HepG2 (cell line): ENCODE data around the gene ALOXE3. TPM values are rescaled to one million over a fixed set of nuclear protein-coding genes. Genes with fewer than 3 reads are reported as not detected.

ENCODE experiments used
- ARNT2 ChIP-seq: sonication (generic); formaldehyde crosslinking; IDR thresholded peaks from 2 replicates; pipeline ENCODE4 v1.8.0; 2022; ENCODE audit warnings: mild to moderate bottlenecking, low read depth, missing genetic modification reagents, moderate library complexity
- CEBPB ChIP-seq: IDR thresholded peaks from 2 replicates; pipeline ENCODE4 v1.6.1; 2011; ENCODE audit warnings: low read depth, low read length, improper control_type of control experiment, borderline replicate concordance
- CEBPG ChIP-seq: IDR thresholded peaks from 2 replicates; pipeline ENCODE4 v1.6.1; 2016
- CENPT ChIP-seq: sonication (generic); formaldehyde crosslinking; IDR thresholded peaks from 2 replicates; pipeline ENCODE4 v1.8.0; 2022; ENCODE audit warnings: low read depth, mild to moderate bottlenecking, moderate library complexity, missing genetic modification reagents
- CHD2 ChIP-seq: IDR thresholded peaks from 2 replicates; pipeline ENCODE4 v1.6.1; 2011; ENCODE audit warnings: low read depth, low read length, improper control_type of control experiment
- ETV5 ChIP-seq: IDR thresholded peaks from 2 replicates; pipeline ENCODE4 v1.6.1; 2018; ENCODE audit warnings: missing biosample characterization, missing genetic modification reagents, inconsistent platforms, borderline replicate concordance
- GABPB1 ChIP-seq: IDR thresholded peaks from 2 replicates; pipeline ENCODE4 v1.6.1; 2016; ENCODE audit warnings: mild to moderate bottlenecking, missing genetic modification reagents, moderate library complexity, missing compliant biosample characterization
- GATAD1 ChIP-seq: IDR thresholded peaks from 2 replicates; pipeline ENCODE4 v1.6.1; 2016; ENCODE audit warnings: missing genetic modification reagents, missing compliant biosample characterization
- KDM2A ChIP-seq: sonication (generic); formaldehyde crosslinking; IDR thresholded peaks from 2 replicates; pipeline ENCODE4 v1.4.0; 2020; ENCODE audit warnings: low read depth, missing genetic modification reagents, borderline replicate concordance
- KDM5A ChIP-seq: fragments of 200-600 bp; sonication (generic); IDR thresholded peaks from 2 replicates; pipeline ENCODE4 v1.7.0; 2018; ENCODE audit warnings: antibody characterized with exemption, mild to moderate bottlenecking, low read length, borderline replicate concordance
- MYC ChIP-seq: sonication (generic); formaldehyde crosslinking; IDR thresholded peaks from 2 replicates; pipeline ENCODE4 v1.9.0; 2021; ENCODE audit warnings: missing genetic modification reagents, borderline replicate concordance
- NR2F2 ChIP-seq: IDR thresholded peaks from 2 replicates; pipeline ENCODE4 v1.6.1; 2012; ENCODE audit warnings: low read depth, inconsistent platforms, borderline replicate concordance
- PHF8 ChIP-seq: sonication (generic); formaldehyde crosslinking; IDR thresholded peaks from 2 replicates; pipeline ENCODE4 v1.5.0; 2020; ENCODE audit warnings: missing genetic modification reagents
- SIX1 ChIP-seq: sonication (generic); formaldehyde crosslinking; IDR thresholded peaks from 2 replicates; pipeline ENCODE4 v1.4.0; 2020; ENCODE audit warnings: missing genetic modification reagents, borderline replicate concordance
- SNAI1 ChIP-seq: sonication (generic); formaldehyde crosslinking; IDR thresholded peaks from 2 replicates; pipeline ENCODE4 v1.5.0; 2020; ENCODE audit warnings: mild to moderate bottlenecking, missing genetic modification reagents, borderline replicate concordance
- TCF12 ChIP-seq, 2 experiments: fragments of 450-650 bp in 1 of 2; sonication (generic) in 1 of 2; formaldehyde crosslinking in 1 of 2; IDR thresholded peaks; 2 replicates each; pipeline versions ENCODE4 v1.6.1 to v1.8.0; 2017 to 2022; ENCODE audit warnings: antibody characterized with exemption in 1 of 2, mild to moderate bottlenecking in 1 of 2, missing genetic modification reagents in 1 of 2, moderate library complexity in 1 of 2
- TCF7L2 ChIP-seq: IDR thresholded peaks from 2 replicates; pipeline ENCODE4 v1.6.1; 2011; ENCODE audit warnings: mild to moderate bottlenecking, low read depth, low read length, moderate library complexity
- TGIF2 ChIP-seq: IDR thresholded peaks from 2 replicates; pipeline ENCODE4 v1.6.1; 2016; ENCODE audit warnings: control low read depth, missing compliant biosample characterization
- ZBTB20 ChIP-seq: sonication (generic); formaldehyde crosslinking; IDR thresholded peaks from 2 replicates; pipeline ENCODE4 v1.8.1; 2023; ENCODE audit warnings: missing genetic modification reagents, low read depth, mild to moderate bottlenecking, borderline replicate concordance
- ZNF124 ChIP-seq: sonication (generic); formaldehyde crosslinking; IDR thresholded peaks from 2 replicates; pipeline ENCODE4 v1.4.0; 2020; ENCODE audit warnings: missing genetic modification reagents
- ZNF224 ChIP-seq: sonication (generic); formaldehyde crosslinking; IDR thresholded peaks from 2 replicates; pipeline ENCODE4 v1.5.0; 2020; ENCODE audit warnings: mild to moderate bottlenecking, missing genetic modification reagents
- ZNF24 ChIP-seq: fragments of 450-650 bp; IDR thresholded peaks from 2 replicates; pipeline ENCODE4 v1.6.1; 2017; ENCODE audit warnings: antibody characterized with exemption, mild to moderate bottlenecking
- ZNF460 ChIP-seq: sonication (generic); formaldehyde crosslinking; IDR thresholded peaks from 2 replicates; pipeline ENCODE4 v1.5.1; 2020; ENCODE audit warnings: missing genetic modification reagents, mild to moderate bottlenecking, borderline replicate concordance
- ZNF547 ChIP-seq: sonication (generic); formaldehyde crosslinking; IDR thresholded peaks from 2 replicates; pipeline ENCODE4 v1.5.1; 2020; ENCODE audit warnings: mild to moderate bottlenecking, missing genetic modification reagents
- ZNF768 ChIP-seq: sonication (generic); formaldehyde crosslinking; IDR thresholded peaks from 2 replicates; pipeline ENCODE4 v1.4.0; 2020; ENCODE audit warnings: missing genetic modification reagents
- ZNF816 ChIP-seq: sonication (generic); formaldehyde crosslinking; IDR thresholded peaks from 2 replicates; pipeline ENCODE4 v1.8.0; 2022; ENCODE audit warnings: missing genetic modification reagents, mild to moderate bottlenecking, borderline replicate concordance
- polyA plus RNA-seq, 8 experiments: library from polyadenylated mRNA; depleted of rRNA in 3 of 8; stranded (reverse) in 7 of 8; unstranded in 1 of 8; fragments of >200 nt; fragmentation: Illumina TruSeq in 4 of 8; extraction: Trizol in 4 of 8; gene quantifications; 2 replicates each; pipeline versions ENCODE4 v1.2.1 to v1.2.3, GENCODE V29; 2011 to 2016; ENCODE audit warnings: low read depth in 4 of 8, missing spikeins in 1 of 8, mixed read lengths in 1 of 8; ENCODE audit not compliant: insufficient read depth in 1 of 8
- total RNA-seq, 5 experiments: library from RNA; depleted of rRNA; stranded (reverse); fragments of >200 nt; fragmentation: Illumina TruSeq; extraction: Trizol; gene quantifications; 2 replicates each; pipeline ENCODE4 v1.2.3, GENCODE V29; 2016; ENCODE audit warnings: low read depth in 1 of 5
- TF ChIP-seq, protein P1 (sequence below): sonication (generic); IDR thresholded peaks from 2 replicates; pipeline ENCODE4 v1.6.1; 2016; ENCODE audit warnings: low read depth, borderline replicate concordance
- TF ChIP-seq, protein P2 (sequence below): sonication (generic); formaldehyde crosslinking; IDR thresholded peaks from 2 replicates; pipeline ENCODE4 v1.4.0; 2020; ENCODE audit warnings: missing genetic modification reagents

ALOXE3 gene
- total and polyA plus RNA-seq, 2 of the 13 experiments (the other 11 are each of a cell fraction or from before 2014, with no cell fraction given), result 0.07 TPM; not detected in 1

DNA sequence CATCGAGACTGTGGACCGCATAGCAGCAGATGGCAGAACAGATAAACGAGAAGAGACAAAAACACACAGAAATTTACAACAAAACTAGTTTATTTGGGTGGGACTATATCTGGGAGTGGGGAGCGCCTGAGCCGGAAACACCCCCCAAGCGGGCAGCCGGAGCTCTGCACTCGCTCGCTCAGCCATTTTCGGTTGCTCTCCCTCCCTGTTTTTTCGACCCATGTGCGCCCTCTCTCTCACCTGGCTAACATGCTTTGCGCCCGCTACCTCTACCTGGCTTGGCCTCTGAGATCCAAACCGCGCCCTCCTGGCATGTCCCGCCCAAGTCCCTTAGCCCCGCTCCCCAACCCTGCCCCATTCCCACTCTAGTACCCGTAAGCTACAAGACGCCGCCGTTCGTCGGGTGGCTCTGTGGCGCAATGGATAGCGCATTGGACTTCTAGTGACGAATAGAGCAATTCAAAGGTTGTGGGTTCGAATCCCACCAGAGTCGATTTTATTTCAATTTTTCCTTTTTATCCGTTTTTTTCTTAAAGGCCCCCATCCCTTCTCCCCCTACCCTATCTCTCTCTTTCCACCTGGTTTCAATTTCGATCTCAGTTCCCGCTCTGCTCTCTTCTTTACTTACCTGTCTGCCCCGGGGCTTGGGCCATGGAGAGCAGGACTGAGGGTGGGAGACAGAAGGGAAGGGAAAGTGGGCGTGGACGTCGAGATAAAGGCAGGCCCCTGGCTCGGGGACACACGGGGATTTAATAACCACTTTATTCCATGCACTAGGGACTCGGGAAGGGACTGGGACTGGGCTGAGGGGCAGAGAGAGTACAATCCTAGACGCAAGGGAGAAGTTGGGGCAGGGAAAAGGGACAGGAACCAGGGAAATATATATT is 2.4 kb upstream of the ALOXE3 start (continued):
- peak; percentile 52; the same call in 1 of the 2 replicates for TF ChIP-seq ZBTB20 (CRISPR knock-in tag)
- TF ChIP-seq KDM2A (CRISPR knock-in tag), result peak; percentile 59; the same call in 1 of the 2 replicates
- TF ChIP-seq SIX1 (CRISPR knock-in tag), result no peak
- TF ChIP-seq ARNT2, result 0 out of 2 replicates have a peak, but pooled peaks have one; percentile 30
- TF ChIP-seq ZNF460 (CRISPR knock-in tag), result no peak
- peak; percentile 50; the same call in 1 of the 2 replicates for TF ChIP-seq NR2F2
- TF ChIP-seq ZNF224 (CRISPR knock-in tag), result no peak
- TF ChIP-seq GABPB1 (CRISPR knock-in tag), result peak; percentile 65
- TF ChIP-seq, protein P1, sequence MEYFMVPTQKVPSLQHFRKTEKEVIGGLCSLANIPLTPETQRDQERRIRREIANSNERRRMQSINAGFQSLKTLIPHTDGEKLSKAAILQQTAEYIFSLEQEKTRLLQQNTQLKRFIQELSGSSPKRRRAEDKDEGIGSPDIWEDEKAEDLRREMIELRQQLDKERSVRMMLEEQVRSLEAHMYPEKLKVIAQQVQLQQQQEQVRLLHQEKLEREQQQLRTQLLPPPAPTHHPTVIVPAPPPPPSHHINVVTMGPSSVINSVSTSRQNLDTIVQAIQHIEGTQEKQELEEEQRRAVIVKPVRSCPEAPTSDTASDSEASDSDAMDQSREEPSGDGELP, result 0 out of 2 replicates have a peak, but pooled peaks have one; percentile 13
- TF ChIP-seq CENPT, result 0 out of 2 replicates have a peak, but pooled peaks have one; percentile 53
- no peak for TF ChIP-seq TCF12 (IDR thresholded peaks at IDR 0.05)
- TF ChIP-seq TCF12 (CRISPR knock-in tag; IDR thresholded peaks at IDR 0.05), result no peak
- no peak for TF ChIP-seq ZNF816 (CRISPR knock-in tag)
- 0 out of 2 replicates have a peak, but pooled peaks have one; percentile 24 for TF ChIP-seq KDM5A
- peak; percentile 94 for TF ChIP-seq ZNF24
- TF ChIP-seq MYC (CRISPR knock-in tag), result peak; percentile 48; the same call in 1 of the 2 replicates
- TF ChIP-seq ETV5 (CRISPR knock-in tag), result no peak
- TF ChIP-seq ZNF547, result no peak
- peak; percentile 71 for TF ChIP-seq CEBPG (CRISPR knock-in tag)
- TF ChIP-seq CHD2, result no peak
- TF ChIP-seq CEBPB, result peak; percentile 55; the same call in 1 of the 2 replicates
- peak; percentile 45; the same call in 1 of the 2 replicates for TF ChIP-seq TGIF2
- TF ChIP-seq GATAD1 (CRISPR knock-in tag), result 0 out of 2 replicates have a peak, but pooled peaks have one; percentile 15
- TF ChIP-seq TCF7L2, result no peak
- TF ChIP-seq ZNF768 (CRISPR knock-in tag), result 0 out of 2 replicates have a peak, but pooled peaks have one; percentile 49
- TF ChIP-seq ZNF124 (CRISPR knock-in tag), result peak; percentile 51; the same call in 1 of the 2 replicates
- no peak for TF ChIP-seq SNAI1 (CRISPR knock-in tag)
- TF ChIP-seq, protein P2, sequence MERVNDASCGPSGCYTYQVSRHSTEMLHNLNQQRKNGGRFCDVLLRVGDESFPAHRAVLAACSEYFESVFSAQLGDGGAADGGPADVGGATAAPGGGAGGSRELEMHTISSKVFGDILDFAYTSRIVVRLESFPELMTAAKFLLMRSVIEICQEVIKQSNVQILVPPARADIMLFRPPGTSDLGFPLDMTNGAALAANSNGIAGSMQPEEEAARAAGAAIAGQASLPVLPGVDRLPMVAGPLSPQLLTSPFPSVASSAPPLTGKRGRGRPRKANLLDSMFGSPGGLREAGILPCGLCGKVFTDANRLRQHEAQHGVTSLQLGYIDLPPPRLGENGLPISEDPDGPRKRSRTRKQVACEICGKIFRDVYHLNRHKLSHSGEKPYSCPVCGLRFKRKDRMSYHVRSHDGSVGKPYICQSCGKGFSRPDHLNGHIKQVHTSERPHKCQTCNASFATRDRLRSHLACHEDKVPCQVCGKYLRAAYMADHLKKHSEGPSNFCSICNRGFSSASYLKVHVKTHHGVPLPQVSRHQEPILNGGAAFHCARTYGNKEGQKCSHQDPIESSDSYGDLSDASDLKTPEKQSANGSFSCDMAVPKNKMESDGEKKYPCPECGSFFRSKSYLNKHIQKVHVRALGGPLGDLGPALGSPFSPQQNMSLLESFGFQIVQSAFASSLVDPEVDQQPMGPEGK (CRISPR knock-in tag), result peak; percentile 8; the same call in 1 of the 2 replicates
- peak; percentile 48; the same call in 1 of the 2 replicates for TF ChIP-seq PHF8 (CRISPR knock-in tag)
